DMS 273 treated with DMSO at 0.1 percent for 48 hours (cell line): ENCODE measurements around the gene PCED1A.

Experiments used
- DNase-seq: peaks from one replicate; lab custom pipeline; 2025; lab: John Stamatoyannopoulos, UW

The PCED1A gene

GRCh38 chr20:2804852-2805688, 35.4 kb downstream of the PCED1A start:
- no peak for DNase-seq

- no peak for DNase-seq
These were observed 36.2 kb downstream of the PCED1A start for GRCh38 chr20:2804041-2804828.

- DNase-seq, result no peak
These were observed 39.1 kb downstream of the PCED1A start for GRCh38 chr20:2801286-2801728.

GRCh38 chr20:2800521-2801285, 39.8 kb downstream of the PCED1A start, which contains the start of gene CPXM1:
Gene CPXM1, minus strand, starts transcription at chr20:2800627. Its CDS starts 55 bp downstream, at chr20:2800572.
- no peak for DNase-seq

GRCh38 chr20:2799688-2800520, 40.6 kb downstream of the PCED1A start:
- DNase-seq, result no peak

GRCh38 chr20:2799271-2799670, 41.2 kb downstream of the PCED1A start:
- no peak for DNase-seq

DNA sequence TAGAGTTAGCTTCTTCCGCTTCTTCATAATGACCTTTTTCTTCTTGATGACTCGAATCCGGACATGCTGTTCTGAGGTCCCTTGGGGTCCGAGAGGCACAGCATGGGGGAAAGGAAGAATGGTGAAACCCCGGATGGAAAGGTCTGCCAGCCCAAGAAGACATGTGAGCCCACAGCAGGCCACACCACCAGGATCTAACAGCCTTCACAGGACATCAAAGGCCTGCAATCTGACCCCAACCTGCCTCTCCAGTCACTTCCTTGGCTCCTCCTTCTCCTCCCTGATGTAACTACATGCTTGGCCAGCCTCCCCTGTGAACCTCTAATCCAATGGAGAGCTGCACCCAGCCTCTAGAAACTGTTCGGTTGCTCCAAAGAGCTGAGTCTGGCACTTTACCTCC, 41.6 kb downstream of the PCED1A start:
- DNase-seq, result no peak

- DNase-seq, result no peak
These were observed 42.2 kb downstream of the PCED1A start for GRCh38 chr20:2798095-2798805.

GRCh38 chr20:2797136-2797983, 43.1 kb downstream of the PCED1A start:
- no peak for DNase-seq

DNA sequence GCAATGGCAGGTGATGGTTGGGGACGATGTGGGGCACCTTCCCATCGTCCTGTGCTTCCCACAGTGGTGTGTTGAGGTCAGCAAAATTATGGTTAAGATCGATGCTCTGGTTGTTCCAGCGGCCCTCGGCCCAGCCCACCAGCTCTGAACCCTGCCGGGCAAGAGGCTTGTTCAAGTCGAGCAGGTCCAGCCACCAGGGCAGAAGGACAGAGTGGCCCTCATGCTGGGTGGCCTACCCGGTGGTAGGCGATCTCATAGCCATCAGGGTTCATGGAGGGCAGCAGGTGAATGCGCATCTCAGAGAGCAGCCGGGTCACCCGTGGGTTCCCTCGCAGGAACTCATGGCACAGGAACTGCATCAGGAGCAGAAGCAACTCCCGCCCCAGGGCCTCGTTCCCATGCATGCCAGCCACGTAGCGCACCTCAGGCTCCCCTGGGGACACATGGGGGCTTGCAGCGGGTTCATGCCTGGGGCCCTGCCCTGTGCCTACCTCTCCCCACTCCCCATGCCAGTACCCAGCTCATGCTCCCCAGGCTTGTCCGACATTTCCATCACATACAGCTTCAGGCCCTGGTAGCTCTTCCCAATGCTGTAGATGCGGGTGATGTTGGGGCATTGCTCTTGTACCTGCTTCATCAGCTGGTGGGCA, 44.3 kb downstream of the PCED1A start:
- no peak for DNase-seq

DNA sequence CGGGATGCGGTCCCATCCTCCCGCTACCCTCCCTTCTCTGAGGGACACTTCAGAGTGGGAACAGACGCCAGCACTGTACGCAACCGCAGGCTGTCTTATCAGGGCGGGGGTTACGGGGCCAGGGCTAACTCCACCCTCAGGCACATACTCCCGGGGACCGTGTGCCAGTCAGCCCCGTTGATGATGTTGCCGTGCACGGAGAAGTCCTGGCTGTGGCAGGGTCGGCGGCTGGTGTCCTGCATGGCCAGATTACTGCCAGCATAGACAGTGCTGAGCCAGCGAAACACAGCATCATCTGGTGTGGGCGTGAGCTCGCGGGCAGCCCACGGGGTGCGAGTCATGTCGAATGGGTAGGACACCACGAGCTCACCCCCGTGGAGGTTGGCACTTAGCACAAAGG, 45.0 kb downstream of the PCED1A start:
- no peak for DNase-seq

DNA sequence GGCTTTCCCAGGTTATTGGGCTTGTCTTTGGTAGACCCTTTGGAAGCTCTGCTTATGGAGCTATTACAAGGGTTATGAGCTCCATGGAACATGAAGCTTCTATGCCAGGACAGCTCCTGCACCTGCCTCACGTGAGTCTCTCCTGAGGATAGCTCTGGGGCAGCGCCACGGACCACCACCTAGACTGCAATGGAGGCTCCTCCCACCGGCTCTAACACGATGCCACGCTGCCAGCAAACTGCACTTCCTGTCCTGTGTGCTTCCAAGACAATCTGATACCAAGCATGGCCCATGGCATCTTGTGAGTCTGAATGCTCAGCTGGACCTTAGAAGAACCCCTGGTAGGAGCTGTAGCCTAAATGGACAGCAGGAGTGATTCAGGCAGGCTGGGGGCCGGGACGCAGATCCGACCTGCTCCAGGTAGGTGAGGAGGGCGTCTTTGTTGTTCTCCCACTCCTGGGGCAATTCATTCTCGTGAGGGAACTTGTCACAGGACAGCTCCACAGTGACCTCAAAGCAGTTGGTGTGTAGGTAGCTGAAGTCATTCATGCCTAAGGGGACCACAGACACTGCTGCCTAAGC, 45.5 kb downstream of the PCED1A start:
- DNase-seq, result no peak

DNA sequence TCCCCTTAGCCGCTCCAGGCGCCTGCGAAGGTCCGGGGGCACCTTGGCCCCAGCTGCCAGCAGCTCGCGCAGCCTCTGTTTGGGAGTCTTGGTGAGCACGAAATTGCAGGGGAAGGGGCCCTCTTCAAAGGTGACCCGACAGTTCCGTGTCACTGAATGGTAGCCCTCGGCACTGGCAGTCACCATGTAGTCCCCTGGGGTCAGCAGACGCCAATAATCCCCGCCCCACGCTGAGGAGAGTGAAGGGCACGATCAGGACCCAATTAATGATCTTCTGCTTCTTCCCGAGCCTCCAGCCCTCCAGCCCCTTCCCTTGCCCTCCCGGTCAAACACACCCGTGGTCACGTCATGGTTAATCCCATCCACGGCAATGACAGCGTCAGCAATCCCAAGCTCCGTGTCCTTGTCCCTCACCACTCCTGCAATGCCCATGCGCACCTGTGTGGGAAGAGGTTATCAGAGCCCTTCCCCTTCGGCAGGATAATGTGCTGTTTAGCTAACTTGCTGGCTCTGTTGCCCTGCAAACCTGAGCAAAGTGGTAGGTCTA, 46.2 kb downstream of the PCED1A start:
- no peak for DNase-seq

DNA sequence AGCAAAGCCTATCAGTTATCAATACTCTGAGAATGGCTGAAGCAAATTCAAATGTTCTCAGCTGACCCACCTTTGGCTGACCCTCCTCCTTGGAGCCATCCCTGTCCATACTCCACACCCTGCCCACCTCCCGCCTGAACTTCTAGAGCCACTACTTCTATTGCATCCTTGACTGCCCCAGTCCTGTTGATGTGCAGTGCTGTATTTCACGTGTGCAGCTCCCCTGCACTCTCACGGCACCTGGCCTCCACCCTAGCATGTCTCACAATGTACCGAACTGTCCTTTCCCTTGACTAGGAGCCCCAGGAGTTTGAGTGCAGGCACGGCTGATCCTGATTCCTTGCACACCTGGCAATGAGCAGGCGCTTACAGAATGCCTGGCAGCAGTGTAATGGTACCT, 47.0 kb downstream of the PCED1A start:
- DNase-seq, result no peak
